IPS-NIHi7 (cell line): Measurements from ENCODE around the gene ZNF451.
"Not testable (repeated sequence)": the region's sequence is repeated elsewhere in the genome, so short reads cannot be mapped to it uniquely, and the experiment has no call there.

ENCODE experiments used
- DNase-seq: peaks from one replicate; pipeline ENCODE4 v3.0.0; 2012; ENCODE audit warnings: mixed read lengths; ENCODE audit errors: extremely low spot score

The ZNF451 gene, protein sequence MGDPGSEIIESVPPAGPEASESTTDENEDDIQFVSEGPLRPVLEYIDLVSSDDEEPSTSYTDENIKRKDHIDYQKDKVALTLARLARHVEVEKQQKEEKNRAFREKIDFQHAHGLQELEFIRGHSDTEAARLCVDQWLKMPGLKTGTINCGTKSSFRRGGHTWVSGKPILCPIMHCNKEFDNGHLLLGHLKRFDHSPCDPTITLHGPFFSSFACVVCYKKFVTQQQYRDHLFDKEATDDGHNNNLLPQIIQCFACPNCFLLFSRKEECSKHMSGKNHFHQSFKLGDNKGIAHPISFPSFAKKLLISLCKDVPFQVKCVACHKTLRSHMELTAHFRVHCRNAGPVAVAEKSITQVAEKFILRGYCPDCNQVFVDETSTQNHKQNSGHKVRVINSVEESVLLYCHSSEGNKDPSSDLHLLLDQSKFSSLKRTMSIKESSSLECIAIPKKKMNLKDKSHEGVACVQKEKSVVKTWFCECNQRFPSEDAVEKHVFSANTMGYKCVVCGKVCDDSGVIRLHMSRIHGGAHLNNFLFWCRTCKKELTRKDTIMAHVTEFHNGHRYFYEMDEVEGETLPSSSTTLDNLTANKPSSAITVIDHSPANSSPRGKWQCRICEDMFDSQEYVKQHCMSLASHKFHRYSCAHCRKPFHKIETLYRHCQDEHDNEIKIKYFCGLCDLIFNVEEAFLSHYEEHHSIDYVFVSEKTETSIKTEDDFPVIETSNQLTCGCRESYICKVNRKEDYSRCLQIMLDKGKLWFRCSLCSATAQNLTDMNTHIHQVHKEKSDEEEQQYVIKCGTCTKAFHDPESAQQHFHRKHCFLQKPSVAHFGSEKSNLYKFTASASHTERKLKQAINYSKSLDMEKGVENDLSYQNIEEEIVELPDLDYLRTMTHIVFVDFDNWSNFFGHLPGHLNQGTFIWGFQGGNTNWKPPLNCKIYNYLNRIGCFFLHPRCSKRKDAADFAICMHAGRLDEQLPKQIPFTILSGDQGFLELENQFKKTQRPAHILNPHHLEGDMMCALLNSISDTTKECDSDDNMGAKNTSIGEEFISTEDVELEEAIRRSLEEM

DNA sequence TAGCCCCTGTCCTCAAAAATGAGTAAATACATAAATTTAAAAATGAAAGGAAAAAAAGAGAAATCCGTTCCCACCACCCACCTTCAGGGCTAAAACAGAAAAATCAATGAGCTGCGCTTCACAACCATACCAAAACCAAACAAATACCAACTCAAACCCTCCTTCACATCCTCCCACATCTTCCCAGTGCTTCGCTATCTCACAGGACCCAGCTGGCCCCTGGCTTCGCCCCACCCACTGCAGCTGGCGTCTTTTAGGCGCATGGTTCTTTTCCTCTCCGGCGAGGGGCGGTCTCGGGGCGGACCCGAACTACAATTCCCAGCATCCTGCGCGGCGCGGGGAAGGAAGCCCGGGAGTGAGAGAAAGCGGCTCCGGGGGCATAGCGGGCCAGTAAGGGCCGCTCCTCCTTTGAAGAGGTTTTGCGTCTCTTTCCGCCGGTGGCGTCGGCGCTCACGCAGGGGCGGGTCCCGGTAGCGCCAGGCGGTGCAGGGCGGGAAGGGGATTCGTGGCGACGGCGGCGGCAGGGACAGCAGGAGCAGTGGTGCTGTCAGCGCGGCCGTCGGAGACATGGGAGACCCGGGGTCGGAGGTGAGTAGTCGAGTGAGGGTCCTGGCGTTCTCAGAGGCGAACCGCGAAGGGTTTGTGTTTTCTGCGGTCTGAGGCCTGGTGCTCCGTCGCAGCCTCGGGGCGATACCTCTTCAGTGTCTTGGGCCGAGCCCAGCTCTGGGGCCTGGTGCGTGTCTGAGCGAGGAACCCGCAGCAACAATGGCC, at the start of gene ZNF451:
ZNF451 (plus strand) TSS at position 502 of the 771 bp plus-strand sequence; CDS start at position 568, 66 bp downstream.
- DNase-seq: peak; percentile 97

DNA sequence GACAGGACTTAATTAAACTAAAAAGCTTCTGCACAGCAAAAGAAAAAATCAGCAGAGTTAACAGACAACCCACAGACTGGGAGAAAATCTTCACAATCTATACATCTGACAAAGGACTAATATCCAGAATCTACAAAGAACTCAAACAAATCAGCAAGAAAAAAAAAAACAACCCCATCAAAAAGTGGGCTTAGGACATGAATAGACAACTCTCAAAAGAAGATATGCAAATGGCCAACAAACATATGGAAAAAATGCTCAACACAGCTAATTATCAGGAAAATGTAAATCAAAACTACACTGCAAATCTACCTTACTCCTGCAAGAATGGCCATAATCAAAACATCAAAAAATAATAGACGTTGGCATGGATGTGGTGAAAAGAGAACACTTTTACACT, 45.9 kb upstream of the ZNF451 start:
- not testable (repeated sequence) for DNase-seq

DNA sequence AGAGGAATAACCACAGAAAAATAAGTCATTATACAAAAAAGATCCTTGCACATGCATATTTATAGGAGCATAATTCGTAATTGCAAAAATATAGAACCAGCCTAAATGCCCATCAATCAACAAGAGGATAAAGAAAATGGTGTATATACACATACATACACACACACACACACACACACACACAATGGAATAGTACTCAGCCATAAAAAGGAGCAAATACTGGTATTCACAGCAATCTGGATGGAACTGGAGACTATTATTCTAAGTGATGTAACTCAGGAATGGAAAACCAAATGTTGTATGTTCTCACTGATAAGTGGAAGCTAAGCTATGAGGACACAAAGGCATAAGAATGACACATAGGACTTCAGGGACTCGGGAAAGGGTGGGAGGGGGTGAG, 45.4 kb upstream of the ZNF451 start:
- DNase-seq: no peak

DNA sequence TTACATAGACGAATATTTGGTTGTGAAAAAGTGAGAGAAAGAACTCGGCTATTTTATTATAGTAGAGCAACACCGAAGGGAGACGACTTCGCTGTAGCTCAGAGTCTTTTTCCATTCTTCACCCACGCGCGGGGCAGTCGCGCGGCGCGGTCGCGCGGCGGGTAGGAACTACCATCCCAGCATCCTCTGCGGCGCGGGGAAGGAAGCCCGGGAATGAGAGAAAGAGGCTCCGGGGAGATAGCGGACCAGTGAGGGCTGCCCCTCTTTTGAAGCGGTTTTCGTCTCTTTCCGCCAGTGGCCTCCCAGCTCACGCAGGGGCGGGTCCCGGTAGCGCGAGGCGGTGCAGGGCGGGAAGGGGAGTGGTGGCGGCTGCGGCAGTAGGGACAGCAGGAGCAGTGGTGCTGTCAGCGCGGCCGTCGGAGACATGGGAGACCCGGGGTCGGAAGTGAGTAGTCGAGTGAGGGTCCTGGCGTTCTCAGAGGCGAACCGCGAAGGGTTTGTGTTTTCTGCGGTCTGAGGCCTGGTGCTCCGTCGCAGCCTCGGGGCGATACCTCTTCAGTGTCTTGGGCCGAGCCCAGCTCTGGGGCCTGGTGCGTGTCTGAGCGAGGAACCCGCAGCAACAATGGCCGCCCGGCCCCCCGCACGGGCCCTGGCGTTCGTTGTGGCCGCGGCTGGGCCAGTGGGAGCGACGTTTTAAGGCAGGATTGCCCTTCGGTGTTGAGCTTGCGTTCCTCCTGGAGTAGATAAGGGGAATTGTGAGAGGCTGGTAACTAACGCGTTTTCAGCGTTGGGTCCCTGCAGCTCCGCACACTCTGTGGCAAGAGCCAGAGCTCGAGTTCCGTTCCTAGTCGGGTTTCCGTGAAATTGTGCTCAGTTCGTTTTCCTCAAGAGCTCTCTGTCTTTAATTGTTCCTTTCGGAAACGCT, 43.4 kb upstream of the ZNF451 start, which contains the start of gene KIAA1586:
KIAA1586 (plus strand) TSS at position 362 of the 925 bp plus-strand sequence; CDS start at position 425, 63 bp downstream.
- peak; percentile 82 for DNase-seq

DNA sequence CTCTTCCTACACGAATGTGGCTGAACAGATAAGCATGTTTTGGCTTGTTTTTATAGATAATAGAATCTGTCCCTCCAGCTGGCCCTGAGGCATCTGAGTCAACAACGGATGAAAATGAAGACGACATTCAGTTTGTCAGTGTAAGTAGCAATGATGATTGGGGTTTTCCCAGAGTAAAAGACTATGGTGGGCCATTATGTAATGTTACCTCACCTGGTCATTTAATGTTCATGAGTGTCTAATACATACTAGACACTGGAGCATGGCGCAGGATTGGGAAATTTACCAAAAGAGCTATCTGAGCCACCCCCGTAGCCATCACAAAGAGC, 42.8 kb upstream of the ZNF451 start:
- DNase-seq: not testable (repeated sequence)

DNA sequence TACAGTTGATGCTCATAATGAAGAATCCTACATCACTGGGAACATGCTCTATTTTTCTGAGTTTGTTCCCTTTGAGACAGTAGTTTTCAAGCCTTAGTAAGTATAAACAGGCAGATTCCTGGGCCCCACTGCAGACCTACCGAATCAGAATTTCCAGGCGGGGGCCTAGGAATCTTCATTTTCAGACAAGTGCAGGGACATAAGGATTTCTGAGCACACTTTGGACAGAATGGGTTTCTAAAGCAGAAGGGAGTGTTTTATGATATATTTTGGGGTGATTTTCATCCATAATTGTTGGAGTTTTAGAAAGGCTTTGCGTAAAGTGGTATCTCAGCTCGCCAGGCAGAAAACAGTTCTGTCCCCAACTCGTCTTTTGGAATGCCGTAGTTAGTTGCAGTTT, 42.1 kb upstream of the ZNF451 start:
- not testable (repeated sequence) for DNase-seq

DNA sequence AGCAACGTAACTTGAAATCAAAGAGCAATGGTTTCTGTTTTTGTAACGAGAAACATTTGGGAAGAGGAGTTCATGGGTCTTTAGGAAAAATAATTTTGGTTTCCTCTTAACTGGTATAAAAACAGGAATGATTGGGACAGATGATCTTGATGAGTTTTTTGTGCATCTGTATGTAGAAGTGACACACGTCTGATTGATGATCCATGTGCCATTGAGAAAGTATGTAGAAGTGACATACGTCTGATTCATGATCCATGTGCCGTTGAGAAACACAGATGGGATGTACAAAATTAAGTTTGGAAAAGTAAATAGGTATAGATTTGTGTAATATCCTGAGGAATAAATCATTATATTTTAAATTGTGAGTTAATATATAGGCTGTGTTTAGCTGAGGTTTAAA, 41.4 kb upstream of the ZNF451 start:
- DNase-seq: no peak

DNA sequence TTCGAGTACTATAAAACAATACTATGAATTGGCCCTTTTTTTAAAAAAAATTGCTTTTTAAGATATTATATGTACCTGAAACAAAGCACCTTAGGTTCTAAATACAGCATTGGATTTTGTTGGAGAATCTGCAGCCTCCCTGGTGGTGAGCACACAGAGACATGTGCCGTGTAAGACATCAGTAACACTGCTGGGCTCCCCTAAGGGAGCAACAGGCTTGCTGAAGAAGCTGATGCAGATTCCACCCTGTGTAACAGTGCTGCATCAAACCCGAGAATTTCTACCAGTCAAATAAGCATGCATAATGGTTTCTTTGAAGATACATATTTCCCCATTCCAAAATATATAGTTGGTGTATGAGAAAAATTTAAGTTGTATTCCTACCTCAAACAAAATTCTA, 26.1 kb upstream of the ZNF451 start:
- DNase-seq: no peak

DNA sequence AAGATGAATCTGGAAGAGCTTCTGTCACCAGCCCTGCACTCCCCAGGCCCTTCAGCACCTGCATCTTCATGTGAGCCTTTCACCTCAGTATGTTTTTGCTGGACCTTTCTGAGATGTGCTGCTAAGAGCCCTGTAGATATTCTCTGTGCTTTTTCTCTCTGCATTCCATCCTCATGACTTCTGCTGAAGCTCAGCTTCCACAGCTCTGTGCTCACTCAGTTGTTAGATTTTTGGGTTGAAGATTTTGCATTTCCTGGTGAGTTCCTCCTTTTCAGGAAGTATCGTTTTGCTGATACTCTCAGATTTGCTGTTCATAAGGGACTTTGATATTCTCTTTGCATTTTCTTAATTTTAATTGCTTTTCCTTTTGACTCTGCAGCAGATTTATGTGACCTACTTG, 25.2 kb upstream of the ZNF451 start:
- no peak for DNase-seq

DNA sequence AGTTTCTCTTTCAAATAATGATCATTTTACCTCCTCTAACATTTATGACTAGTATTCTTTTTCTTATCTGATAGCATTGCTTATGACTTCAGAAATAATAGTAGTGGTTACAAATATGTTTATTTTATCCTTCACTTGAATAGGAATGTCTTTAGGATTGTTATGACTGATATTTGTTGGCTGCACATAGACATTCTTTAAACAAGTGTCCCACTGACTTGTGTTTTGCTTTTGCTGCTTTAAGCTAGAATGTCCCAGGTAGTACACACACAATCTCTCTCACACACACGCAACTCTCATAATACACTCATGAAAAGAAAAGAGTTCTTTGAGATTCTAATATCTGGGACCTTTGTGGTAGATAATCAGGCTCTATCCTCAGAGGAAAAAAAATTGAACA, 21.9 kb upstream of the ZNF451 start:
- DNase-seq: no peak

DNA sequence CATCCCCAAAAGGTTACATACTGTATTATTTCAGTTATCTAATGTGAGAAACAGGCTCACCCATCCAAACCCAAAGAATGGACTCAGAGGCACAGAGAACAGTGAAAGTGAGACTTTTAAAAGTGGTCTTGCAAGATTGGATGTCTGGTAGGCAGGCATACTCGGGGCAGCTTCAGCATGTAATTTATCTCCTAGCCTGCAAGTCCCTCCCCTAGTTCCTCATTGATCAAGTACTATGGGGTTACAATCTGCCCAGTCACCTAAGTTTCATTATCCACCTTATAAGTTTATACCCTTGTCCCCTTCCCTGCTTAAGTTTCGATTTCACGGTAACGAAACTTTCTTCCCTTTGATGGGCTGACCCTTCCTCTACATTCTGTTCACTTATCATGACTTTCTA, 20.8 kb upstream of the ZNF451 start:
- no peak for DNase-seq

DNA sequence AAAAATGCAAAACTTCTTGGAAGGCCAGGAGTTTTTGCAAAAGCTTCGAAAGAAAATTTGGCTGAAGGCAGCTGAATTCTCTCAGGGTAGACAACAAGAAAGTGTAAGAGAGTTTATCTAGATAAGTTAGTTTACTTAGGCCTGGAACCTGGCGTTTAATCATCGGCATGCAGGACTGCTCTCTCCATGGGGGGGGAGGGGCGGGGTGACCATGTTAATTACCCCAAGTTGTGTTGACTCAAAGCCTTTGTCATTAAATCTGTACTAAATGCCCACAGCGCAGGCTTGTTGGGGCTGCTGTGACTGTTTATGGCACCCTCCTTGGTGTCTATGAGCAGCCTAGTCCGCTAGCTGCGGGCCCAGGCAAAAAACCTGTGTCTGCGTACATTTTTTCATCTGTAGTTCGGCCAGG, 20.1 kb upstream of the ZNF451 start:
- DNase-seq: peak; percentile 15

DNA sequence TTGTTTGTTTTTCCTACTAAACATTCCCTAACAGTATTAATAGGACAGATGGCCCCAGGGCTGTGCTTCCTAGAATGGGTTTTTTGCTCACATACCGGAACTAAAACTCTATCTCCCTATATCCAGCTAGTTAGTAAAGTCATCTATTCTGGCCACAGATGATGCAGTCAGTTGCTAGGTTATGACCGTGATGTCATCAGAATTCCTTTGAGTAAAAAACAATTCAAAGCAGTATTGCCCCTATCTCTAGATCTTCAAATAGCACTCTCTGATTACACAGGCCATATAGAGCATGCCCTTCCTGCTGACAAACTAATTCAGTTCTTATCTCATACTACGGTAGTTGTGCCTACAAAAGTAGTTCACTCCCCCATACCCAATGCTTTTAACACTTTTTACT, 17.9 kb upstream of the ZNF451 start:
- DNase-seq: no peak

DNA sequence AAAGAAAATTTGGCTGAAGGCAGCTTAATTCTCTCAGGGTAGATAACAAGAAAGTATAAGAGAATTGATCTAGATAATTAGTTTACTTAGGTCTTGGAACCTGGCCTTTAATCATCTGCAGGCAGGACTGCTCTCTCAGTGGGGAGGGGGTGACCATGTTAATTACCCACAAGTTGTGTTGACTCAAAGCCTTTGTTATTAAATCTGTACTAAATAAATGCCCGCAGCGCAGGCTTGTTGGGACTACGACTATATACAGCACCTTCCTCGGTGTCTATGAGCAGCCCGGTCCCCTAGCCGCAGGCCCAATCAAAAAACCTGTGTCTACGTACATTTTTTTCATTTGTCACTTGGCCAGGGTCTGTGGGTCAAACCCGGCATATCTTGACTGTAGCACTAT, 15.6 kb upstream of the ZNF451 start:
- DNase-seq: no peak

DNA sequence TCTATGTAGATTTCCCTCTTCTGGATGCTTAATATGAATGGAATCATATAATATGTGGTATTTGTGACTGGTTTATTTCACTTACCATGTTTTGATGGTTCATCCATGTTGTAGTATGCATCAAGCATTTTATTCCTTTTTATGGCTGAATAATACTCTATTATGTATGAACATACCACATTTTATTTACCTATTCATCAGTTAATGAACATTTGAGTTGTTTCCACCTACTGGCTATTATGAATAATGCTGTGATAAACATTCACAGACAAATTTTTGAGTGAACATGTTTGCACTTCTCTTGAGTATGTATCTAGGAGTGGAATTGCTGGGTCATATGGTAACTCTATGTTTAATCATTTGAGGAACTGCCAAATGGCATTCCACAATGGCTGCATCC, 14.9 kb upstream of the ZNF451 start:
- DNase-seq: no peak

DNA sequence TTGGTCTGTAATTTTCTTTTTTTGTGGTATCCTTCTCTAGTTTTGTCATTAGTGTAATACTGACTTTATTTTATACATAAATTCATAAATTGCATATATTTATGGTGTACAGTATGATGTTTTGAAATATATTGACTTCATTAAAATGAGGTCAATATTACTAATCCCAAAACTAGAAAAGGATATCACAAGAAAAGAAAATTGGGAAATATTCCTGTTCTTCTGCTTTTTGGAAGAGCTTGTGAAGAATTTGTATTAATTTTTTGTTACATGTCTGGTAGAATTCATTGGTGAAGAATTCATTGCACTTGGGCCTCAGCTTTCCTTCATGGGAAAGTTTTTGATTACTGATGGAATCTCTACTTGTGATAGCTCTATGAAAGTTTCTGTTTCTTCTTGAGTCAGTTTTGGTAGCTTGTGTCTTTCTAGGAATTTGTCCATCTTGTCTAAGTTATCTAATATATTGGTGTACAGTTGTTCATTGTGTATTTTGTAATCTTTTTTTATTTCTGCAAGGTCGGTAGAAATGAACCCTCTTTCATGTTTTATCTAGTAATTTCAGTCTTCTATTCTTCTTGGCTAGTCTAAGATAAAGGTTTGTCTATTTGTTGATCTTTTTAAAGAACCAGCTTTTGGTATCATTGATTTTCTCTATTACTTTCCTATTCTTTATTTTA, 11.3 kb upstream of the ZNF451 start:
- no peak for DNase-seq

DNA sequence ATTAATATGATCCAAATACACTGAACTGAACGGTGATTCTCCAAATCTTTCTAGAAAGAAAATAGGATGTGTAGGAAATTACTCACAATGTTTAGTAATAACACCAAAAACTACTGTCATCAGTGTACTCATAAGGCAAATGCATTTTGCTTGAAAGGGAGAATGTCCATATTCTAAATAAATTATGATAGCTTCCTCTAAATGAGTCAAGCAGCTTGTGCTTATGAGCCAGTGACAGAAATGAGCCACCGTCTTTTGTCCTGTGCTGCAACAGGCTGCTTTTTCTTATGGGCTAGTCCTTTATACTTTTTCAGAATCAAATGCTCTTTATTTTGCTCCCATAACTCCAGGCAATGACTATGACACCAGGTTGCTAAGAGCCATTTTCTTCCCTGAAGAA, 4.5 kb upstream of the ZNF451 start:
- no peak for DNase-seq

DNA sequence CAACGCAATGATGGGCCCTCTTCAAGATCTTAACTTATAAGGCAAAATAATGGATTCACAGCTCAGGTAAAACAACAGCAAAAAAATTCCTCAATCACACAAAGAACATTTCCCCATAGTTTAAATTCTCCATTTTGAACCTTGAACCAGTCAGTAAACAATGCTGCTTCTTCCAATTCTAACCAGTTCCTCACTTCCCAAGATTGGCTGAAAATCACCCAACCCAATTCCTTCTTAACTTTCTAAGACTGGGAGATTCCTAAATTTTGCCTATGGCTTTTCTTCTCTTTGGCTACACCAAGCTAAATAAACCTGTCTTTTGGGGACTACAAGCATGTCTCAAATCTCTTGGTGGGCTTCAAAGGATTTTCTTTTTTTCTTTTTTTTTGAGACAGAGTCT, 3.1 kb upstream of the ZNF451 start:
- no peak for DNase-seq

DNA sequence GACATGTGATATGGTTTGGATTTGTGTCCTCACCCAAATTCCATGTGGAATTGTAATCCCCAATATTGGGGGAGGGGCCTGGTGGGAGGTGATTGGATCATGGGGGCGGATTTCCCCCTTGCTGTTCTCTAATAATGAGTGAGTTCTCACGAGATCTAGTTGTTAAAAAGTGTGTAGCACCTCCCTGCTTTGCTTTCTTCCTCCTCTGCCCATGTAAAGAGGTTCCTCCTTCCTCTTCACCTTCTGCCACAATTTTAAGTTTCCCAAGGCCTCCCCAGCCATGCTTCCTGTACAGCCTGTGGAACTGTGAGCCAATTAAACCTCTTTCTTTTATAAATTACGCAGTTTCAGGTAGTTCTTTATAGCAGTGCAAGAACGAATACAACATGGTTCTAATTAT, 2.1 kb upstream of the ZNF451 start:
- DNase-seq: no peak

DNA sequence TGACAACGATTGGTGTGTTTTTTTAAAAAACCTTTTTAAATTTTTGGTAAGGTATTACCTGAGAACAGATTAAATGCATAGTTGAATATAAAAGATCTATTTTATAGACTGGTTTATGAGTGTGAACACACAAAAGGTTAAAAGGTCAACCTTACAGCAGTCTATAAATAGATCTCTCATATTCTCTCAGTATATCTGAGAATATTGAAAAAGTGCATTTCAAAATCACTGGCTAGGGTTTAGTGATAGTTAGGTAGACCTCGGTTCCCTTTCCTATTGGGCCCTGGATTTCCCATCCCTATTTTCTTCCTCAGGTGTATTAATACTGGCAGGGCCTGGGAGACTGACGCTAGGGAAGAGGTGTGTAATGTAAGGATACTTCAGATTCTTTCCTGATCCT, 723 bp upstream of the ZNF451 start:
- no peak for DNase-seq
